Measurements from ENCODE around the gene DERA.
"Not testable (repeated sequence)": the region's sequence is repeated elsewhere in the genome, so short reads cannot be mapped to it uniquely, and the experiment has no call there.

The DERA gene

DNA sequence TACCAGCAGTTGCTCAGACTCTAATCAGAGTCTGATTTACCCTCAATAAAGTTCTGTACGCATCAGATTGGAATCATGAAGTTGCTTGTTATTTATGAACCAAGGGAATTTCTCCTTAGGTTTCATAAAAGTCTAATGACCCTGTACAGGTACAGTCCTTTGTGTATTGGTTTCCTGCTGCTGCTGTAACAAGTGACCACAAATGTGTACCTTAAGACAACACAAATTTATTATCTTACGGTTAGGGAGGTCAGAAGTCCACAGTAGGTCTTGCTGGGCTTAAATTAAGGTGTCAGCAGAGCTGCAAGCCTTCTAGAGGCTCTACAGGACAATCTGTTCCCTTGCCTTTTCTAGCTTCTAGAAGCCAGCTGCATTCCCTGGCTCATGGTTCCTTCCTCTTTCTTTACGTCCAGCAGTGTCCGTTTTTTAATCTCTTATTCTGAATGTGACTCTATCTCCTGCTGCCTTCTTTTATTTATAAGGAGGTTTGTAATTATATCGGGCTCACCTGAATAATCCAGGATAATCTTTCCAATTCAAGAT, 6.7 kb upstream of the DERA start:
- DNase-seq (ENCODE audit: low spot score) = no peak

DNA sequence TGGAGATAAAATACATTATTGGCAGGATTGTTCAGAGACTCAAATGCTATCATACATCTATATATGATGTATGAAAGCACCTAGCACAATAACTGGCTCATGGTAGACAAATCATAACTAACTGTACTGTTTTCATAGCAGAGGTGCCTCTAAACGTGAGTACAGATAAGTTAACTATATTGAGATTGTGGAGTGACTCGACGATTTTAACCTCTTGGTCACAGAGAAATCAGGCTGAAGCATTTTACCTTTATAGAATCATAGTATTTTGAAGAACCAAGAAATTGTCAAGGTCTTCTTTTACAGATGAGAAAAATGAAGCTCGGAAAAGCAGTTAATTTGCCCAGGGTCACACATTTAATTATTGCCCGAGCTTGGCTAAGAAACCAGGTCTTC, 666 bp upstream of the DERA start:
- DNase-seq (ENCODE audit: low spot score) = no peak

DNA sequence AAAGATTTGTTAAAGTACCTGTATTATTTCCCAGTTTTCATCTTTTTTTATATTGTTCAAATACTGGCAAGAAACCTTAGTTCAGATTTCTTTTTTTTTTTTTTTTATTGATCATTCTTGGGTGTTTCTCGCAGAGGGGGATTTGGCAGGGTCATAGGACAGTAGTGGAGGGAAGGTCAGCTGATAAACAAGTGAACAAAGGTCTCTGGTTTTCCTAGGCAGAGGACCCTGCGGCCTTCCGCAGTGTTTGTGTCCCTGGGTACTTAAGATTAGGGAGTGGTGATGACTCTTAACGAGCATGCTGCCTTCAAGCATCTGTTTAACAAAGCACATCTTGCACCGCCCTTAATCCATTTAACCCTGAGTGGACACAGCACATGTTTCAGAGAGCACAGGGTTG, 799 bp downstream of the DERA start:
- DNase-seq (ENCODE audit: low spot score) = not testable (repeated sequence)

DNA sequence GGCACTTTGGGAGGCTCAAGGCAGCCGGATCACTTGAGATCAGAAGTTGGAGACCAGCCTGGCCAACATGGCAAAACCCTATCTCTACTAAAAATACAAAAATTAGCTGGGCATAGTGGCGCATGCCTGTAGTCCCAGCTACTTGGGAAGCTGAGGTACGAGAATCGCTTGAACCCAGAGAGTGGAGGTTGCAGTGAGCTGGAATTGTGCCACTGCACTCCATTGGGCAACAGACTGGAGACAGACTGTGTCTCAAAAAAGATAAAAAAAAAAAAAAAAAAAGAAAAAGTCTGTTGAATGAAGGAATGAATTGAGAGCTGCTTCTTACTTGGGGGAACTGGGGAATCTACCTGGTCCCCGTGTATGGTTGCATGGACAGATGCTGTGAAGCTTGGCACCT, 3.0 kb downstream of the DERA start:
- not testable (repeated sequence) for DNase-seq (ENCODE audit: low spot score)

- no peak for DNase-seq (ENCODE audit: low spot score)
These were observed 6.9 kb downstream of the DERA start for GRCh38 chr12:15918066-15918465.

GRCh38 chr12:15919418-15919817, 8.3 kb downstream of the DERA start:
- DNase-seq (ENCODE audit: low spot score) = no peak

DNA sequence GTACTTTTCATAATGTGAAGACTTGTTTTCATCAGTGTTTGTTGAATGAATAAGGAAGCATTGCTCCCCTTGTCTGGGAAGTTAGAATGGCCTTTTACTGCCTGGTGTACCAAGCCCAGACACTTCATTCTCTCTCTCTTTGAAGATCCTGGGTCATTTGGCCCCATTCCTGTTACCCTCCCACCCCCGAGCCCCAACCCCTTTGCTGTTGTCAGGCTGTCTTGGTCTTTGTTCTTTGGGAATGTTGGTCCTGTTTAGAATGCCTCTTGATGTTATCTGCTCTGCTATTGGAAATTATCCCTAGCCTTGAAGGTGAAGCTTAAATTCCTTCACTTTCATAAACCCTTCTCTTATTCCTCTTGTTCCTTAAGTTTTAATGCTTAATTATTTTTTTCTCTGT, 13.8 kb downstream of the DERA start:
- no peak for DNase-seq (ENCODE audit: low spot score)

GRCh38 chr12:15928346-15928745, 17.2 kb downstream of the DERA start:
- DNase-seq (ENCODE audit: low spot score) = no peak

- no peak for DNase-seq (ENCODE audit: low spot score)
These were observed 17.9 kb downstream of the DERA start for GRCh38 chr12:15928870-15929571.

DNA sequence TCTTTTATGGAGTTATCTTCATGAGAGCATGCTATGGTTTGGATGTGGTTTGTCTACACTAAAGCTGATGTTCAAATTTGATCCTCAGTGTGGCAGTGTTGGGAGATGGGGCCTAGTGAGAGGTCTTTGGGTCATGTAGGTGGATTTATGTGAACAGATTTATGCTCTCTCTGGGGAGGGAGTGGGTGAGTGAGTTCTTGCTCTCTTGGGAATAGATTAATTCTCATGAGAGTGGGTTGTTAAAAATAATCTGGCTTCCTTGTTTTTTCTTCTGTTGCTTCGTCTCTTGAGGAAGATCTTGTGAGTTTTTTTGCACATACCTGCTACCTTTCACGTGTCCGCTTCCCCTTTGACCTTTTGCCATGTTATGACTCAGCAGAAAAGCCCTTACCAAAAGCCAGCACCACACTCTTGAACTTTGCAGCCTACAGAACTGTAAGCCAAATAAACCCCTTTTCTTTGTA, 20.5 kb downstream of the DERA start:
- no peak for DNase-seq (ENCODE audit: low spot score)

GRCh38 chr12:15932327-15932726, 21.2 kb downstream of the DERA start:
- no peak for DNase-seq (ENCODE audit: low spot score)

- DNase-seq (ENCODE audit: low spot score) = no peak
These were observed 21.8 kb downstream of the DERA start for GRCh38 chr12:15932971-15933370.

DNA sequence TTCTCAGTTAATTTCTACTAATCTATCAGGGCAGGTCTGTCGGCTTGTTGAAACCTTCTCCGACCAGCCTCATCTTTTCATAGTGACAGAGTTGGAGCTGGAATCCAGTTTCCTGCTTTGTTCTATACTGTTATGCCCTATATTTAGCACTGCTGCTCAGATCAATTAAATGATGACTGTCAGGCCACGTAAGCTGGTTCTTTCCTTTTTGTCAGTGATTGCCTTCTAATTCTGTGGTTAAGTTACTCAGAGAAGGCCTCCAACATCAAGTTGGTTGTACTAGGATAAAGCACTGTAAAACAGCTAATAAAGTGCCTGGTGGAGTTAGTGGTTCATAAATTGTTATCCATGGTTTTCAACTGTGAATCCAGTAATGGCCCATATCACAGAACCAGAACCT, 22.6 kb downstream of the DERA start:
- DNase-seq (ENCODE audit: low spot score) = no peak

DNA sequence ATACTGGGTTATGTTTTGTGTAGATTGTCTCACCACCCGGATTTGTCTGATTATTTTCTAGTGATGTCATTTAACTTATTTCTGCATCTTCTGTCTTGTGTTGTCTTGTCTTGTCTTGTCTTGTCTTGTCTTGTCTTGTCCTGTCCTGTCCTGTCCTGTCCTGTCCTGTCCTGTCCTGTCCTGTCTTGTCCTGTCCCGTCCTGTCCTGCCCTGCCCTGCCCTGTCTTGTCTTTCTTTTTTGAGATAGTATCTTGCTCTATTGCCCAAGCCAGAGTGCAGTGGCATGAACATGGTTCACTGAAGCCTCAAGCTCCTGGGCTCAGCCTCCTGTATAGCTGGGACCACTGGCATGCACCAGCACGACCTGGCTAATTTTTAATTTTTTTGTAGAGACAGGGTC, 25.6 kb downstream of the DERA start:
- DNase-seq (ENCODE audit: low spot score) = no peak

DNA sequence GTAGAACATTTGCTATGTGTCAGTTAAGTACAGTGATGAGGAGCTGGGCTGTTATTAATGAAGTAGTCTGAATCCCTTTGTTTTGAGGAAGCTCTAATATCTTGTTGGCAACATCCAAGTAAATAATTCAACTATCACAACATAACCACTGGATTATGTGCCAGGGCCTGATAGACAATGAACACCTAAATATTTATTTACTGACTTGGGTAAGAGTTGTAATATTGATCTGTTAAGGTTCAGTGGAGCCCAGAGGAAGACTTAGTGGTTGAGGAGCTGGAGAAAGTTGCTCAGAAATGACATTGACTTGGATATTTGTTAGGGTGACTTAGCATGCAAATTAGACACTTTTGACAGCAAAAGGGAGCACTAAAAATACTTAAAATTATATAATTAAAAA, 26.8 kb downstream of the DERA start:
- no peak for DNase-seq (ENCODE audit: low spot score)

GRCh38 chr12:15939111-15939510, 28.0 kb downstream of the DERA start:
- DNase-seq (ENCODE audit: low spot score) = no peak

DNA sequence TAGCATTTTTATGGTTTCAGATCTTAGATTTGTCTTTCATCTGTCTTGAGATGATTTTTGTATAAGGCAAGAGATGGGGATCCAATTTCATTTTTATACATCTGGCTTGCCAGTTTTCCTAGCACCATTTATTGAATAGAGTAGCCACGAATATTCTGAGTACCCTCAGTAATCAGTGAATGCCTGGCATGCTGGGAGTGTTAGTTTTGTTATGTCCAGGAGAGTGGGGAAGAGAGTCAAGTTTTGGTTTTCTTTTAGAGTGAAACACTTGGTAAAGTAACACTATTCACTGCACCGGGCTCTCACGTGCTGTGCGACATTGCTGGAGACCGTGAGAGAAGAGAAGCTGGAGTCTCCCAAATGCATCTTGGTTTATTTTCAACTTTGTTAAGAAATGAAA, 31.3 kb downstream of the DERA start:
- no peak for DNase-seq (ENCODE audit: low spot score)

DNA sequence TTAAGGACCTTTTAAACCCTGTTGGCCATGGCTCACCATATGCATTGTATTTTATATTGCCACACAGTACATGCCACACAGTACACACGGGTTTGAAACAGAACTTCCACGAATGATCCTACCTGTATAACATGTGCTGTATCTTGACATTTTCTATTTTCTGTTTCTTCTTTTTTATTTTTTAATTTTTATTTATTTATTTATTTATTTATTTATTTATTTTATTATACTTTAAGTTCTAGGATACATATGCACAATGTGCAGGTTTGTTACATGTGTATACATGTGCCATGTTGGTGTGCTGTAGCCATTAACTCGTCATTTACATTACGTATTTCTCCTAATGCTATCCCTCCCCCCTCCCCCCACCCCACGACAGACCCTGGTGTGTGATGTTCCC, 32.4 kb downstream of the DERA start:
- not testable (repeated sequence) for DNase-seq (ENCODE audit: low spot score)

GRCh38 chr12:15948461-15948860, 37.3 kb downstream of the DERA start:
- DNase-seq (ENCODE audit: low spot score) = not testable (repeated sequence)

- DNase-seq (ENCODE audit: low spot score) = no peak
These were observed 44.1 kb downstream of the DERA start for GRCh38 chr12:15955281-15955680.

DNA sequence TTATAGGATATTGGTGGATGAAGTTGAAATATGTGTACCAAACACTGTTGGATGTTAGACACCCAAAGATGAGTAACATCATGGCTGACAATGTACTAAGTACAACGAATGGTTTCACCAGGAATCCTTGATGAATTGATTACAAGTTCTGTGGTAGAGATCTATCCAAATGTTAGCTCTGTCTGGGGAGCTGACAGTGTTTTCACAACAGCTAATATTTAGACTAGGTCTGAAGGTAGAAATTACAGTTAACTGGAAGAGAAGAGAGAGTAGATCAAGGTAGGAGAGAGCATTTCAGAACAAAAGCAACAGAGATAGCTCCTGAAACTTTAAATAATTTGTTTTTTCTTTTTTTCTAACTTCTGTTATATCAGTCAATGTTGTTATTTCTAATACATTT, 44.9 kb downstream of the DERA start:
- DNase-seq (ENCODE audit: low spot score) = no peak

DNA sequence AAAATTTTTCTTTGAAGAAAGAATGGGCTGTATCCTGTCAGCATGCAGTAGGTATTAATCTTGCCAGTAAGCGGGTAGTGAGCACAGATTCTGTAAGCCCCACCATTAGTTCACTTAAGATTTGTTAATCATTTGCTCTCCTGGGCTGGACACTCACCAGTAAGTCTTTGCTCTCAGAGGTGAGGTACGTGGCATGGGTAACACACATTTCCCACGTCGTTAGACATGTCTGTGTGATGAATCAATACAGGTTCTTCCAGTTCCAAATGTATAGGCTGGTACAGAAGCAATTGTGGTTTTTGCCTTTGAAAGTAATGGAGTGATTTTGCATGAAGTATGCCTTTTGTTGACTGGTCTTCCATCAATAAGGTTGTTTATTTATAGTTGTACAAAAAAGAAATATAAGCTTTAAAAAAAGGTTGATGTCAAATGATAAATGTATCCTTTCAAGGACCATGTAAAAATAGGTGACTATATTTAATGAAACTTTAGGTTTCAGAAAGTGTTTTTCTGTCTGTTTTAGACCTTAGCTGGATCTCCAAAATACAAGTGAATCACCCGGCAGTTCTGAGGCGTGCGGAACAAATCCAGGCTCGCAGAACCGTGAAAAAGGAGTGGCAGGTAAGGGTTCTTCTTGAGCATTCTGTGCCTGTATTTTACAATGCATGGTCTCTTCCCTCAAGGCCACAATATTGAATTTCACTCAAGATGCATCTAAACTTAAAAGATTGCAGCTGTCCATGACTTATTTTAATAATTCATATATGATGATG, 45.5 kb downstream of the DERA start:
- DNase-seq (ENCODE audit: low spot score) = no peak

- DNase-seq (ENCODE audit: low spot score) = no peak
These were observed 51.6 kb downstream of the DERA start for GRCh38 chr12:15962760-15963159.
